Ishikawa (cell line): ENCODE measurements around the gene ZMYND15.

Experiments
- CEBPB ChIP-seq: IDR thresholded peaks from 2 replicates; pipeline ENCODE4 v1.6.1; 2012
- CREB1 ChIP-seq: IDR thresholded peaks from 2 replicates; pipeline ENCODE4 v1.6.1; 2012; ENCODE audit warnings: low read depth
- EGR1 ChIP-seq: IDR thresholded peaks from 2 replicates; pipeline ENCODE4 v1.6.1; 2012
- EP300 ChIP-seq: IDR thresholded peaks from 2 replicates; pipeline ENCODE4 v1.6.1; 2012; ENCODE audit warnings: borderline replicate concordance
- FOXM1 ChIP-seq: IDR thresholded peaks from 2 replicates; pipeline ENCODE4 v1.6.1; 2012; ENCODE audit warnings: low read depth, borderline replicate concordance
- NFIC ChIP-seq: IDR thresholded peaks from 2 replicates; pipeline ENCODE4 v1.6.1; 2012
- RAD21 ChIP-seq: IDR thresholded peaks from 2 replicates; pipeline ENCODE4 v1.6.1; 2012; ENCODE audit warnings: low read depth
- TAF1 ChIP-seq: IDR thresholded peaks from 2 replicates; pipeline ENCODE4 v1.6.1; 2012; ENCODE audit warnings: low read depth, mild to moderate bottlenecking
- TCF12 ChIP-seq: IDR thresholded peaks from 2 replicates; pipeline ENCODE4 v1.6.1; 2012; ENCODE audit warnings: low read depth
- TEAD4 ChIP-seq: IDR thresholded peaks from 2 replicates; pipeline ENCODE4 v1.6.1; 2012
- USF1 ChIP-seq: IDR thresholded peaks from 2 replicates; pipeline ENCODE4 v1.6.1; 2012
- YY1 ChIP-seq: IDR thresholded peaks from 2 replicates; pipeline ENCODE4 v1.6.1; 2012; ENCODE audit warnings: low read depth
- ZBTB7A ChIP-seq: IDR thresholded peaks from 2 replicates; pipeline ENCODE4 v1.6.1; 2012; ENCODE audit warnings: low read depth
- TF ChIP-seq, protein P1 (sequence below): IDR thresholded peaks from 2 replicates; pipeline ENCODE4 v1.6.1; 2012
- TF ChIP-seq, protein P2 (sequence below): IDR thresholded peaks from 2 replicates; pipeline ENCODE4 v1.6.1; 2012; ENCODE audit warnings: low read depth, mild to moderate bottlenecking

The ZMYND15 gene

DNA sequence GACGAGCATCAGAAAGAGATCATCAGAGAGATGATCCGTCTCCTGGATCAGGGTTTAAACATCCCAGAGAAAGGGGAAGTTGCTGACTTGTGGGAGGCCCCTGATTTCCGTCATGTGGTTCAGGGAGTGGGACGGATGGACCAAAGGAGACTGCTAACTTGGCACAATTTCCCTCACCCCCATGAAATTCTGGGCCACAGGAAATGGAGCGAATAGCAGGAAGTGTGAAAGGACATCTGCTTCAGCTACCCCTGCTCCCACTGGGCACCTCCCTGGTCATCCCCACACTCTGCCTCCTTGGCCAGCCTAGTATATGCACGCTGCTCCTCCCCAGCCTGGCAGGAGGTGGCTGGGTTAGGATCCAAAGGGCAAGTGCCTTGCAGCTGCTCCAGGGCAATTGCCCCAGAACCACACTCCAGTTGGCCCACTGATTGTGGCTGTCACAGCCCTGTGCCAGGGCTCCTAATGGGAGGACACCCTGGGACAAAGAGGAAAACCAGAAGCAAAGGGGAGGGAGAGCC is 27.9 kb upstream of the ZMYND15 start:
- TF ChIP-seq, protein P1, sequence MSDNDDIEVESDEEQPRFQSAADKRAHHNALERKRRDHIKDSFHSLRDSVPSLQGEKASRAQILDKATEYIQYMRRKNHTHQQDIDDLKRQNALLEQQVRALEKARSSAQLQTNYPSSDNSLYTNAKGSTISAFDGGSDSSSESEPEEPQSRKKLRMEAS: no peak
- TF ChIP-seq TCF12 (no peak), FOXM1 (no peak), RAD21 (no peak), EGR1 (no peak), USF1 (no peak), NFIC (no peak), YY1 (no peak), CREB1 (no peak), ZBTB7A (no peak), TEAD4 (no peak)
- TF ChIP-seq, protein P2, sequence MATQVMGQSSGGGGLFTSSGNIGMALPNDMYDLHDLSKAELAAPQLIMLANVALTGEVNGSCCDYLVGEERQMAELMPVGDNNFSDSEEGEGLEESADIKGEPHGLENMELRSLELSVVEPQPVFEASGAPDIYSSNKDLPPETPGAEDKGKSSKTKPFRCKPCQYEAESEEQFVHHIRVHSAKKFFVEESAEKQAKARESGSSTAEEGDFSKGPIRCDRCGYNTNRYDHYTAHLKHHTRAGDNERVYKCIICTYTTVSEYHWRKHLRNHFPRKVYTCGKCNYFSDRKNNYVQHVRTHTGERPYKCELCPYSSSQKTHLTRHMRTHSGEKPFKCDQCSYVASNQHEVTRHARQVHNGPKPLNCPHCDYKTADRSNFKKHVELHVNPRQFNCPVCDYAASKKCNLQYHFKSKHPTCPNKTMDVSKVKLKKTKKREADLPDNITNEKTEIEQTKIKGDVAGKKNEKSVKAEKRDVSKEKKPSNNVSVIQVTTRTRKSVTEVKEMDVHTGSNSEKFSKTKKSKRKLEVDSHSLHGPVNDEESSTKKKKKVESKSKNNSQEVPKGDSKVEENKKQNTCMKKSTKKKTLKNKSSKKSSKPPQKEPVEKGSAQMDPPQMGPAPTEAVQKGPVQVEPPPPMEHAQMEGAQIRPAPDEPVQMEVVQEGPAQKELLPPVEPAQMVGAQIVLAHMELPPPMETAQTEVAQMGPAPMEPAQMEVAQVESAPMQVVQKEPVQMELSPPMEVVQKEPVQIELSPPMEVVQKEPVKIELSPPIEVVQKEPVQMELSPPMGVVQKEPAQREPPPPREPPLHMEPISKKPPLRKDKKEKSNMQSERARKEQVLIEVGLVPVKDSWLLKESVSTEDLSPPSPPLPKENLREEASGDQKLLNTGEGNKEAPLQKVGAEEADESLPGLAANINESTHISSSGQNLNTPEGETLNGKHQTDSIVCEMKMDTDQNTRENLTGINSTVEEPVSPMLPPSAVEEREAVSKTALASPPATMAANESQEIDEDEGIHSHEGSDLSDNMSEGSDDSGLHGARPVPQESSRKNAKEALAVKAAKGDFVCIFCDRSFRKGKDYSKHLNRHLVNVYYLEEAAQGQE: no peak

DNA sequence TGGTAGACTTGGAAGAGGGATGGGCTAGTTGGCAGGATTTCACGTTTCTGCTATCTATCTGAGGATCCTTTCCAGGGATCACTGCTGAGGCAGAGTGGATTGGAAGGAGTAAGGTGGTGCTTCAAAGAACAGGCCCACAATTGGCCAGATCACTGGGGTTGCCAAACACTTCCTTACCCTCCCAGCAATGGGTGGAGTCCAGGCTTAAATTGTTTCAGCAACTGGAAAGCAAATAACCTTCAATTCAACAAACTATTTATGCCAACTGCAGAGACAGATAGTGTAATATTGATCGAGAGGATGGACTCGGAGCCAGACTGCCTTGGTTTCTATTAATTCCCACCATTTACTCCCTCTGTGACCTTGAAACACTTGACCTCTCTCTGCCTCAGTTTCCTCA is 27.1 kb upstream of the ZMYND15 start:
- TF ChIP-seq TCF12 (no peak), RAD21 (no peak), EGR1 (no peak), YY1 (no peak), NFIC (no peak), CEBPB (no peak), FOXM1 (no peak)
- TF ChIP-seq, protein P1: no peak

- no peak for TF ChIP-seq EGR1
- no peak for TF ChIP-seq FOXM1
- TF ChIP-seq USF1: no peak
- no peak for TF ChIP-seq EP300
- TF ChIP-seq TEAD4: no peak
- TF ChIP-seq ZBTB7A: no peak
- TF ChIP-seq, protein P2: no peak
Observed at GRCh38 chr17:4715063-4715744, 24.4 kb upstream of the ZMYND15 start.

DNA sequence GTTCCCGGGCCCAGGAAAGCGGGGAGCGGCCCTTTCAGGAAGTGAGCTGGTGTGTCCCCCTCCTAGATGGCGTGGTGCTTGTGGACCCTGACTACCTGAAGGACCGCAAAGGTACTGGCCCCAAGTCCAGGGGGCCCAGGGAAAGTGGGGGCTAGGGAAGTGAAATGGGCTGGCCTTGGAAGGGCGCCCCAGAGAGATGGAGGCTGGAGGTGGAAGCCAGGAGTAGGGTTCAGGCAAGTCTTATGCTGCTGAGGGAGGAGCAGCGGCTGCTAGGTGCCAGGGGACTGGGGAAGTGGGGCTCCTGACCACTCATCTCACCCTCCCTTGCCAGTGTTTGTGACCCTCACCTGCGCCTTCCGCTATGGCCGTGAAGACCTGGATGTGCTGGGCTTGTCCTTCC is 23.6 kb upstream of the ZMYND15 start:
- TF ChIP-seq ZBTB7A: no peak
- TF ChIP-seq TCF12: no peak
- TF ChIP-seq TEAD4: no peak
- no peak for TF ChIP-seq FOXM1
- TF ChIP-seq EGR1: no peak
- no peak for TF ChIP-seq RAD21
- TF ChIP-seq YY1: no peak
- no peak for TF ChIP-seq CEBPB
- no peak for TF ChIP-seq TAF1
- TF ChIP-seq, protein P2: no peak
- no peak for TF ChIP-seq USF1
- TF ChIP-seq, protein P1: no peak
- TF ChIP-seq NFIC: no peak
- no peak for TF ChIP-seq CREB1
- TF ChIP-seq EP300: no peak
